ENCODE results near the gene EML3. TPM values are rescaled to one million over a fixed set of nuclear protein-coding genes. Genes with fewer than 3 reads are reported as not detected.

Gene EML3
- total and polyA plus RNA-seq, 2 of the 8 experiments (the other 6 are each of a cell fraction or from before 2014, with no cell fraction given), result 19.2 to 29.9 TPM

GRCh38 chr11:62603776-62604299, 8.7 kb downstream of the EML3 start:
- no peak for DNase-seq (ENCODE audit: low read depth in 1 of 2, low spot score in 2 of 2)
- H3K23me2 ChIP-seq (ENCODE audit: low read depth, low read length), result peaks cover 17% of the 10 kb centered on the region; the same call in 1 of the 2 replicates
- CTCF ChIA-PET (ENCODE audit: partially characterized antibody), result interaction anchor here (0.6 to 10.2 kb wide), 6 partner anchors 8 to 43 kb away, joined by 3 to 97 read pairs (median 5); partner anchors contain the start of genes EML3, ROM1 and TUT1
- no peak overlapping the region for H2BK120ac ChIP-seq (replicated peaks; ENCODE audit: low read depth, low read length)
- no peak overlapping the region for H4K5ac ChIP-seq (ENCODE audit: insufficient read length, low read depth, low read length)
- no peak overlapping the region for H3K56ac ChIP-seq (replicated peaks; ENCODE audit: insufficient read length, low read depth, low read length)
- H2AK5ac ChIP-seq (ENCODE audit: low read depth, low read length), result no peak overlapping the region
- POLR2A ChIA-PET (ENCODE audit: partially characterized antibody), result interaction anchor here (1.0 to 15.8 kb wide), 8 partner anchors 8 to 237 kb away, joined by 3 to 235 read pairs (median 18); partner anchors contain the start of genes B3GAT3, C11orf98, CSKMT and EEF1G
- no peak overlapping the region for H3K4me3 ChIP-seq (ENCODE audit: extremely low read depth in 1 of 4, insufficient read depth in 2 of 4, low read depth in 3 of 4, low read length in 4 of 4)
- no peak overlapping the region; a peak in 1 of 7 replicates for H3K9ac ChIP-seq (replicated peaks in 1 of 4; ENCODE audit: extremely low read depth in 1 of 4, low read depth in 3 of 4, low read length in 3 of 4)
- no peak overlapping the region for H4K8ac ChIP-seq (ENCODE audit: extremely low read depth, insufficient read depth, low read length)
- H2BK5ac ChIP-seq (ENCODE audit: low read depth, low read length), result no peak overlapping the region
- H3K27me3 ChIP-seq (replicated peaks in 1 of 4; ENCODE audit: control insufficient read depth in 3 of 4, extremely low read depth in 1 of 4, insufficient read depth in 3 of 4, low read length in 3 of 4), result peaks cover 0 to 13% (median 11%) of the 10 kb centered on the region in 4 experiments; a peak in 6 of 7 replicates
- no peak overlapping the region for H2BK20ac ChIP-seq (ENCODE audit: low read length)
- no peak overlapping the region for H2BK12ac ChIP-seq (ENCODE audit: low read depth, low read length)
- peaks cover 0 to 6% of the 10 kb centered on the region in 2 experiments for H4K20me1 ChIP-seq (replicated peaks in 1 of 2; ENCODE audit: control insufficient read depth in 1 of 2, insufficient read depth in 2 of 2, low read length in 2 of 2)
- no peaks in the 10 kb centered on the region; a peak in 3 of 8 replicates for H3K36me3 ChIP-seq (ENCODE audit: control insufficient read depth in 2 of 4, insufficient read depth in 4 of 4, low read length in 3 of 4)
- no peaks in the 10 kb centered on the region; the same call in 1 of the 2 replicates for H3K79me1 ChIP-seq (ENCODE audit: low read depth, low read length)
- peak overlapping the region in 1 of 2 experiments; percentile 72; a peak in 1 of 4 replicates for H3K4me2 ChIP-seq (ENCODE audit: insufficient read depth in 1 of 2, low read depth in 2 of 2, low read length in 2 of 2)
- no peak overlapping the region for H3K18ac ChIP-seq (ENCODE audit: extremely low read depth, low read length)
- H3K4me1 ChIP-seq (replicated peaks in 1 of 4; ENCODE audit: control insufficient read depth in 3 of 4, insufficient read depth in 4 of 4, low read length in 3 of 4), result peaks cover 10 to 35% (median 17%) of the 10 kb centered on the region in 4 experiments
- H3K4ac ChIP-seq (replicated peaks; ENCODE audit: insufficient read length, low read depth, low read length), result no peak overlapping the region
- 91% methylated on average over 8 of the region's 8 CpGs; no CpG with 5 or more reads in 1 of the 2 experiments for WGBS, 2 experiments (ENCODE audit: extremely low coverage in 1 of 2, insufficient coverage in 1 of 2, insufficient read length in 1 of 2, insufficient replicate concordance in 2 of 2, low coverage in 1 of 2, low lambda C conversion rate in 2 of 2, missing lambda C conversion rate in 1 of 2)
- FAIRE-seq, result no peak
- no peak overlapping the region for H2BK15ac ChIP-seq (ENCODE audit: low read length)
- H3K9me3 ChIP-seq (ENCODE audit: insufficient read depth in 2 of 2, low read depth in 1 of 2, low read length in 1 of 2), result no peaks in the 10 kb centered on the region
- no peak overlapping the region for H2AFZ ChIP-seq (ENCODE audit: low read length)
- no peak overlapping the region for H3K27ac ChIP-seq (ENCODE audit: low read depth, low read length)
- H3K23ac ChIP-seq (ENCODE audit: insufficient read length), result no peak overlapping the region
- peaks cover 0 to 17% of the 10 kb centered on the region in 2 experiments; a peak in 2 of 4 replicates for H3K79me2 ChIP-seq (ENCODE audit: control insufficient read depth in 1 of 2, insufficient read depth in 2 of 2, low read length in 2 of 2)
- H4K91ac ChIP-seq (replicated peaks; ENCODE audit: insufficient read length, low read length), result no peak overlapping the region
- H3K14ac ChIP-seq (ENCODE audit: insufficient read length), result no peak overlapping the region
- TF ChIP-seq RBBP5 (IDR thresholded peaks at IDR 0.05; ENCODE audit: borderline replicate concordance, low read depth, low read length) (no peak), SP2 (IDR thresholded peaks at IDR 0.05; ENCODE audit: low read length) (no peak), BRCA1 (IDR thresholded peaks at IDR 0.05; ENCODE audit: low read depth, low read length) (no peak), CHD1 (IDR thresholded peaks at IDR 0.05; ENCODE audit: low read depth, low read length) (no peak), CHD2 (IDR thresholded peaks at IDR 0.05; ENCODE audit: low read length) (no peak), EGR1 (IDR thresholded peaks at IDR 0.05; ENCODE audit: borderline replicate concordance, low read depth, low read length) (no peak)
- TF ChIP-seq, protein P1, sequence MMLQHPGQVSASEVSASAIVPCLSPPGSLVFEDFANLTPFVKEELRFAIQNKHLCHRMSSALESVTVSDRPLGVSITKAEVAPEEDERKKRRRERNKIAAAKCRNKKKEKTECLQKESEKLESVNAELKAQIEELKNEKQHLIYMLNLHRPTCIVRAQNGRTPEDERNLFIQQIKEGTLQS (IDR thresholded peaks at IDR 0.05; ENCODE audit: insufficient read depth, low read depth, low read length), result no peak
